Stimulated activated CD8-positive, alpha-beta memory T cell treated with anti-CD3 and anti-CD28 coated beads, Interleukin-15, amount 100 ng/mL, for 24 hours (primary cell): ENCODE data around the gene MT1G.
"Not testable (repeated sequence)": the region's sequence is repeated elsewhere in the genome, so short reads cannot be mapped to it uniquely, and the experiment has no call there.

Experiments used
- DNase-seq: peaks from one replicate; pipeline ENCODE4 v3.0.0-alpha.2; 2020; ENCODE audit warnings: low read depth

Gene MT1G

GRCh38 chr16:56665286-56666261, 2.3 kb downstream of the MT1G start:
- not testable (repeated sequence) for DNase-seq

GRCh38 chr16:56664506-56664905, 3.4 kb downstream of the MT1G start:
- no peak for DNase-seq

- no peak for DNase-seq
Measured at GRCh38 chr16:56662357-56663354, 5.2 kb downstream of the MT1G start.

- no peak for DNase-seq
Measured at GRCh38 chr16:56658327-56658875, 9.5 kb downstream of the MT1G start.

- DNase-seq: peak; percentile 53
Measured at GRCh38 chr16:56657555-56658326, 10.1 kb downstream of the MT1G start, which contains the start of gene MT1F. TSS of gene MT1F (plus strand) at chr16:56657959. CDS start at chr16:56658059, 100 bp downstream.

GRCh38 chr16:56653218-56653617, 14.6 kb downstream of the MT1G start:
- DNase-seq: no peak

- DNase-seq: no peak
Measured at GRCh38 chr16:56652600-56652999, 15.3 kb downstream of the MT1G start.

- no peak for DNase-seq
Measured at GRCh38 chr16:56651586-56651985, 16.3 kb downstream of the MT1G start, which contains the start of gene MT1B. TSS of gene MT1B (plus strand) at chr16:56651886. CDS start at chr16:56651954, 68 bp downstream.

- no peak for DNase-seq
Measured at GRCh38 chr16:56649820-56650219, 18.0 kb downstream of the MT1G start.

- DNase-seq: no peak
Measured at GRCh38 chr16:56649271-56649670, 18.6 kb downstream of the MT1G start.

- no peak for DNase-seq
Measured at GRCh38 chr16:56647641-56648431, 20.0 kb downstream of the MT1G start.

- no peak for DNase-seq
Measured at GRCh38 chr16:56645838-56646237, 22.0 kb downstream of the MT1G start.

GRCh38 chr16:56645311-56645710, 22.6 kb downstream of the MT1G start:
- no peak for DNase-seq

- no peak for DNase-seq
Measured at GRCh38 chr16:56643833-56644232, 24.0 kb downstream of the MT1G start.

GRCh38 chr16:56643080-56643778, 24.6 kb downstream of the MT1G start:
- DNase-seq: peak; percentile 48

- DNase-seq: no peak
Measured at GRCh38 chr16:56641166-56641565, 26.7 kb downstream of the MT1G start.

- DNase-seq: no peak
Measured at GRCh38 chr16:56640076-56640475, 27.8 kb downstream of the MT1G start.

GRCh38 chr16:56639045-56639444, 28.8 kb downstream of the MT1G start:
- no peak for DNase-seq
